ENCODE data around the gene ANXA5. TPM values are rescaled to one million over a fixed set of nuclear protein-coding genes. Genes with fewer than 3 reads are reported as not detected.
A peak's percentile ranks its signal among the peaks of the same experiment; 100 is the strongest.

ANXA5 gene
- total and polyA plus RNA-seq, 9 of the 15 experiments (the other 6 are each of a cell fraction or from before 2014, with no cell fraction given): 49.9 to 131 (median 84.5) TPM

- TF ChIP-seq POLR2G (IDR thresholded peaks at IDR 0.05; ENCODE audit: low read depth, low read length): no peak
- TF ChIP-seq PHTF2 (CRISPR knock-in tag; IDR thresholded peaks at IDR 0.05): no peak
- TF ChIP-seq SREBF1 (IDR thresholded peaks at IDR 0.05; ENCODE audit: borderline replicate concordance, low read depth, low read length): no peak
- TF ChIP-seq RAD21 (CRISPR knock-in tag; conservative IDR thresholded peaks at IDR 0.05 in 1 of 2, IDR thresholded peaks at IDR 0.05 in 1 of 2): peak; percentile 65 to 78
- TF ChIP-seq PHB (CRISPR knock-in tag; IDR thresholded peaks at IDR 0.05): no peak
- TF ChIP-seq TFAP4 (CRISPR knock-in tag; IDR thresholded peaks at IDR 0.05; ENCODE audit: borderline replicate concordance): no peak
- no peak for TF ChIP-seq RBM17 (IDR thresholded peaks at IDR 0.05; ENCODE audit: borderline replicate concordance, low read depth, low read length)
- TF ChIP-seq ZBTB9 (CRISPR knock-in tag; IDR thresholded peaks at IDR 0.05): no peak
- no peak for TF ChIP-seq ZNF445 (CRISPR knock-in tag; IDR thresholded peaks at IDR 0.05; ENCODE audit: low read depth)
- no peak for TF ChIP-seq CEBPG (CRISPR knock-in tag; IDR thresholded peaks at IDR 0.05)
- TF ChIP-seq CEBPG (tag; conservative IDR thresholded peaks at IDR 0.05 in 1 of 2, IDR thresholded peaks at IDR 0.05 in 1 of 2): no peak
- no peak for TF ChIP-seq EZH2 (IDR thresholded peaks at IDR 0.05; ENCODE audit: borderline replicate concordance, low read depth, low read length)
- no peak for TF ChIP-seq BRD9 (IDR thresholded peaks at IDR 0.05; ENCODE audit: low read depth, partially characterized antibody)
- no peak for TF ChIP-seq TOE1 (IDR thresholded peaks at IDR 0.05; ENCODE audit: borderline replicate concordance)
- no peak for TF ChIP-seq TOE1 (CRISPR knock-in tag; IDR thresholded peaks at IDR 0.05; ENCODE audit: borderline replicate concordance, low read depth)
- TF ChIP-seq NR2C2 (CRISPR knock-in tag; IDR thresholded peaks at IDR 0.05): no peak
- no peak for TF ChIP-seq NR2C2 (tag; IDR thresholded peaks at IDR 0.05)
- no peak for TF ChIP-seq LARP7 (IDR thresholded peaks at IDR 0.05)
- TF ChIP-seq ID3 (CRISPR knock-in tag; IDR thresholded peaks at IDR 0.05): no peak
- no peak for TF ChIP-seq ID3 (tag; IDR thresholded peaks at IDR 0.05)
- no peak for TF ChIP-seq ATF7 (IDR thresholded peaks at IDR 0.05)
- no peak for TF ChIP-seq CCNT2 (IDR thresholded peaks at IDR 0.05; ENCODE audit: borderline replicate concordance, extremely low read depth, insufficient read length, low read depth, low read length)
These were observed 40.1 kb upstream of the ANXA5 start (continued) for GRCh38 chr4:121736735-121737351.
